T-helper 9 cell (primary cell): ENCODE measurements around the gene PAX7.

Experiments used
- DNase-seq: peaks from one replicate; pipeline ENCODE4 v3.0.0-alpha.2; 2020

PAX7 gene

DNA sequence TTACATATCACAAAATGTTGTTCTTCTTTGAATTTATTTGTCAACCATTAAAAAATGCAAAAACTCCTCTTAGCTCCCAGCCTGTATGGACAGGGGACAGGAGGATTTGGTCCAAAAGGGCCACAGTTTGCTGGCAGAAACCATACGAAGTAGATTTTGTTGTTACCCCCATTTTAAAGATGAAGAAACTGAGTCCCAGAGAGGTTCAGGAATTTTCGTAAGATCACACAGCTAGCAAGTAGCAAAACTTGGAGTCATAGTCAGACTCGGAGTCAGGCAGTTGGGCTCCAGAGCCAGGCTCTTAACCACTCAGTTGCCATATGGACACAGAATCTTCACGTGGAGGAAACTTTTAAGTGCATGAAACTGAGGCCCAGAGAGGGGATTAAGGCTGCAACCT, 137.4 kb downstream of the PAX7 start:
- no peak for DNase-seq

GRCh38 chr1:18769140-18769539, 138.5 kb downstream of the PAX7 start:
- DNase-seq: no peak

GRCh38 chr1:18770799-18771198, 140.2 kb downstream of the PAX7 start:
- DNase-seq: no peak

DNA sequence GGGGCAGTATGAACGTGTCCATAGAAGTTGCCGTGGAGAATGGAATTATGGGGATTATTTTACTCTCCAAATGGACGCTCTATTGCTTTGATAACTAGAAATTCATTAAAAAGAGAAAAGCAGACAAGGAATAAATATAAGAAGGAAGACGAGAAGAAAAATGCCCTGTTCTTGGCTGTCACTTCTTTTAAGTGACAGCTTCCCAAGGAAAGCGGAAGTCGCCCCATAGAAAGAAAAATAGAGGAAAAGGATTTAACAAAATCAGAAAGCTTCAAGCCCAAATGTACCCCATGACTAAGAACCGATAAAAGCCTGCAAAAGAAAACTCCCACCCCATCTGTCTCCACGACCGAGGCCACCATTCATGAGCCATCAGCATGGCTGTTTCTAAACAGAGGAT, 143.1 kb downstream of the PAX7 start:
- no peak for DNase-seq

GRCh38 chr1:18775341-18775740, 144.7 kb downstream of the PAX7 start:
- DNase-seq: no peak

GRCh38 chr1:18776777-18777176, 146.1 kb downstream of the PAX7 start:
- DNase-seq: no peak

DNA sequence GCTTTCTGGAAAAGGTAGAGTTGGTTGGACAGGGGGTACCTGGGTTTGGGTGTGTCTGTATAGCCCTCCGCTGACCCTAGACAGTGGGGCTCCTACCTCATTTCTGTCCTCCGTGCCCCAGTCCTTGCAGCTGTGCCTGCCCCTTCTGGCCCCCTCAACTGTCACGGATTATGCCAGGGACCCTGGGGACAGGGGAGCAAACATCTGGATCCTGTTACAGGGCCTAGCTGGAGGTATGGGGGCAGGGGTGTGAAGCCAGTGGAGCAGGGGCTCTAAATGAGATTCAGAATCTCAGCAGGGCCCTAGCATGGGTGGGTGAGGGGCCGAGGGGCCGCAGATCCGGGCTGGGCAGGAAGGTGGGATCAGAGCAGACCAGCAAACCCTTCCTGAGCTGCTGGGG, 147.8 kb downstream of the PAX7 start:
- DNase-seq: no peak

DNA sequence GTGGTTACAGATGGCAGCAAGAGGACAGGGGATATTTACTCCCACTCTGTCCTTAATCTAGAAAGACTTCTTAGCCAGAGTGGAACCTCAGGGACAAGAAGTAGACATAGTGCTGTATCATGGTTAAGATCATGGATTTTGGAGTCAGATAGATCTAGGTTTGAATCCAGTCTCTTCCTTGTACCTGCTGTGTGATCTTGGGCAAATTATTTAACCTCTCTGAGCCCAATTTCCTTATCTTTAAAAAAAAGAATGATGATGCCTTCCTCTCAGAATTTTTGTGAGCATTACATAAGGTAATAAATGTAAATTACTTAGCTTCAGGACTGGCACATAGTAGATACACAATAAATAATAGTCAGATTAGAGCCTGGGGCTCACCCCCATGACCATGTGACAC, 150.4 kb downstream of the PAX7 start:
- no peak for DNase-seq

- DNase-seq: no peak
Observed at GRCh38 chr1:18783705-18784481, 153.2 kb downstream of the PAX7 start.

GRCh38 chr1:18784482-18784831, 153.8 kb downstream of the PAX7 start:
- DNase-seq: no peak

- DNase-seq: no peak
Observed at GRCh38 chr1:18786149-18786548, 155.5 kb downstream of the PAX7 start.

DNA sequence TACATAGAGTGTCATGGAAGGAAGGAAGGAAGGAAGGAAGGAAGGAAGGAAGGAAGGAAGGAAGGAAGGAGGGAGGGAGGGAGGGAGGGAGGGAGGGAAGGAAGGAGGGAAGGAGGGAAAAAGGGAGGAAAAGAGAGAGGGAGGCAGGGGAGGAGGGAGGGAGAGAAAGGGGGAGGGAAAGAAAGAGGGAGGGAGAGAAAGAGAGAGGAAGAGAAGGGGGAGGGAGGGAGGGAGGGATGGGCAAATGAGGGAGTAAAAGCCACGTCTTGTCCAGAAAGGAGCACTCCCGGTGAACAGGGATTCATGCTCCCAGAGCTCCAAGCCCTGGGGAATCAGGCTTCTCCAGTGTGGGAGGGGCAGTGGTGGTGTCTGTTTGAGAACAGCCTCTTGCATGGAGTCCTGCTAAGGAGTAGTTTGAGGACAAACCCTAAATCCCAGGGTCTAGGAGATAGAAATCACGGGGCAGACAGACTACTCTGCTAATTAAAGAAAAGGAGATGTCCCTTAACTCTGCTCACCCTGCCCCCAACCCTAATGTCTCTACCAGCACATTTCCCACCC, 157.3 kb downstream of the PAX7 start:
- DNase-seq: no peak

DNA sequence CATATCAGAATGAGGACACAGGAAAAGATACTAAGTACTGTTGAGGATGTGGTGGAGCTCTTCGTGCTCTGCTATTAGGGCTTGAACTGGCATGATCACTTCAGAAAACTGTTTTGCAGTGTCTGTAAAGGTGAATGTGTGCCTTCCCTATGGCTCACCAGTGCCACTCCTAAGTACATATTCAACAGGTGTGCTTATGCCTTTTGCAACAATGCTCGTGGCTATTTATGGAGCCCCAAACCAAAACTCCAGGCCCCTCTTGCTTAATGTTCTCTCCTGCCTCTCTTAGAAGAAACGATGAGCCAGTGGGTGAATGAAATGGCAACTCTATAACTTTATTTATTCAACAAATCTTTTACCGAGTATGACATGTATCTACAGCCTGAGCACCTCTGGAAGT, 158.6 kb downstream of the PAX7 start:
- DNase-seq: no peak

- DNase-seq: no peak
Observed at GRCh38 chr1:18792747-18793146, 162.1 kb downstream of the PAX7 start.

GRCh38 chr1:18793164-18793563, 162.5 kb downstream of the PAX7 start:
- DNase-seq: no peak

DNA sequence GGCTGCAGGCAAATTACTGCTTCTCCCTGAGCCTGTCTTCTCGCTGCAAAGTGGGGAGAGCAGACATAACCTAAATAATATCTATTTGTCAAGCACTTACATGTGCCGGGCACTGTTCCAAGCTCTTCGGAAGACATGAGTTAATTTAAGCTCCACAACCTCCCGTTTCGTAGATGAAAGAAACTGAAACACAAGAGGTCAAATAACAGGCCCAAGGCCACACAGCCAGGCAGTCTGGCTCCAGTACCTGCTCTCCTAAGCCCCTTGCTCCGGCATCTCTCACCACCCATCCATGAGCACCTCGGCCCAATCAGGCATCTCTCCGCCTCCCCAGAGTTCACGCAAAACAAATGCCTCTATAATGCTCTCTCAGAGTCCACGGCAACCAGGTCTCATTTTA, 163.4 kb downstream of the PAX7 start:
- DNase-seq: no peak

GRCh38 chr1:18794561-18794960, 163.9 kb downstream of the PAX7 start:
- DNase-seq: no peak

- no peak for DNase-seq
Observed at GRCh38 chr1:18795002-18795689, 164.5 kb downstream of the PAX7 start.

- no peak for DNase-seq
Observed at GRCh38 chr1:18796950-18797349, 166.3 kb downstream of the PAX7 start.
